NCI-H2107 treated with DMSO at 0.1 percent for 48 hours (cell line): ENCODE measurements around the gene FAM117A.
A peak's percentile ranks its signal among the peaks of the same experiment; 100 is the strongest.
"Not testable (repeated sequence)": the region's sequence is repeated elsewhere in the genome, so short reads cannot be mapped to it uniquely, and the experiment has no call there.

ENCODE experiments used
- DNase-seq: peaks from one replicate; lab custom pipeline; 2025; ENCODE audit not compliant: unreplicated experiment; lab: John Stamatoyannopoulos, UW

The FAM117A gene

DNA sequence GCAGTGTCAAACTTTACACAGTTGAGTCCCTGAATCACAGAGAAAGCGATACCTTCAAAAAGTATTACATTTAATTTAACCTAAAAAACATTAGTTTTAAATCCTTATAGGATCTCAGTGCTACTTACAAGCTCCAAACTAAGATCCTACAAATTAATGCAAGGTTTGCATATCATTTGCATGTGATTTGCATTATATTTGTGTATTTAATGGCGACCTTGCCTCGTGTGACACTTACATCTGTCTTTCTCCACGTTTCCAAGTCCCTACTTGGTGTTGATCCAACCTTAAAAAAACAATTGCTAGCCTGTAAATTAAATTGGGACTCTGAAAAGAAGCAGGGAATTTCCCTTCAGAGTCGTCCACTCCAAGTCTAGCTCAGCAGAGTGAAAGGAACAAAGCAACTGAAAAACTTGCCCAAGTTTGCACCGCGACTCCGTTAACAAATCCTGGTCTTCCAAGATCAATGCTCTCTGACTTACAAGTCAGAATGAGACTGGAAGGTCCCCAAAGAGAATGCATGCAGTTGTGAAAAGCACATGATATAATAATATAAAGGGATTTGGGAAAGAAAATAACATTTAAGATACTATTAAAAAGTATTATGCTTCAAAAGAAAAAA lies 739 bp upstream of the FAM117A start:
- no peak for DNase-seq

DNA sequence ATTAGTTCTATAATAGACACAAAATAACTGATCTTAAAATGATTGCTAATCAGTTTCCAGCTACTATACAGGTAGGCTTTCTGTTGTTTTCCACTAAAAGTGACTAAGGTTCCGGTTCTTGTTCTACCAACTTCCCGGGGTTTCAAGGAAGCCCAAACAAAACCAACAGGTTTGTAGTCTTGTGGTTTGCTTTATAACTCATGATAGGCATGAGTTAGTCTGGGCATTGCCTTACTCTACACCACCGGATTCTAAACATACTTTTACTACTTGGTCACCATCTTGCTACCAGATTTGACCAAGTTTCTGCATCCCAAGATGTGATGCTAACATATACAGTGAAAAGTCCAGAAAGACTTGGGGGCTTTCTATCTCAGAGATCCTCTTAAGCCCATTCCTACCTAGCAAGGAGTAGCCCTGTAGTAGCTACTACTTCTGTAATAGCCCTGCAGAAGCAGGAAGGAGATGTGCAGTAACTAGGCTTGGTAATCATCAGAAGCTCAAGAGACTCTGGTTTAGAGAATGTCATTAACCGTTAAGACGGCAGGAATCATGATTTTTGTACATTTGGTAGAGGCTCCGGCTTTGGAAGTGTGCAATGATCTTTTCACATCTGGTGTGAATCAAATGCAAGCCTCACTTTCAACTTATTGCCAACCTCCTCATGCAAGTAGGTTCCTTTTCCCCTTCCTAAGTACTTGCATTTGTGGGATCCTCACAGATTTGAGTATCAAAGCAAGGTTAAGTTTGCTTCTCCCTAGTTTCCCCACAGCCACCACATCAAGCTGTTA lies 1.6 kb downstream of the FAM117A start:
- no peak for DNase-seq

DNA sequence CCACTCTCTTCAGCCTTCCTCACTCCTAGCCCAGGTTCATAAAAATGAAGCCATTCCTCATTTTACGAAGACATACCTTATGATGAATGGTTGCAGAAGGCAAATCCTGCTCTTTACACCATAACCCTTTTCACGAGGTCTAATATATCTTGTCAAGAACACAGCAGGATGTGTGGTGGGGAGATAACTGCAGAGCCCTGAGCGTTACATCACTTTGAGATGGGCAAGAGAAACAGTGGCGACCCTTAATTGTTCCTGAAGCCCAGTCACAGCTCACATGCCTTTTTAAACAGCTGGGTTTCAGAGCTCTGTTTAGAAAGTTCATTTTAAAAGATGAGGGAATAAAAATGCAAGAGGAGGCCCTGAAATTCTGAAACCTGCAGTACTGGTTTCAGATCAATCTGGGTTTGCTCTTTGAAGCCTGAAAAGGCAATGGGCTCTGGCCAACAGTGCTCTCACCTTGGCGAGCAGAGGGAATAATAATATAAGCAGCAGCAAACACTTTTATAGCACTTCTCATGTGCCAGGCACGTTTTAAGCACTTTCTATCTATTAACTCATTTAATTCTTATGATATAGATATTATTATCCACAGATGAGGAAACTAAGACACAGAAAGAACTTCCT lies 2.9 kb downstream of the FAM117A start:
- DNase-seq = no peak

DNA sequence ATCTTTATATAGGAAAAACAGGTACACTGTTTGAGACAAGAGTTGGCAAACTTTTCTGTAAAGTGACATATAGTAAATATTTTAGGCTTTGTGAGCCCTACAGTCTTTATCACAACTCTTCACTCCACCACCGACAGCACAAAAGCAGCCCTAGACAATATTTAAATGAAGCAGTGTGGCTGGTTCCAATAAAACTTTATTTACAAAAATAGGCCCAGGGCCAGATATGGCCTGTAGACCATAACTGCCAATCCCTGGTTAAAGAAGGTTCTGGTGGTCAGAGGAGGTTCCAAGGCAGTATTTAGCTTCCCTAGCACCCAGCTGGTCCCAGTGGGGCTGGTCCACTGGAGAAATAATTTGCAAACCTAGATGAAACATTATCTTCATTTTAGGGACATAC lies 3.6 kb downstream of the FAM117A start:
- no peak for DNase-seq

DNA sequence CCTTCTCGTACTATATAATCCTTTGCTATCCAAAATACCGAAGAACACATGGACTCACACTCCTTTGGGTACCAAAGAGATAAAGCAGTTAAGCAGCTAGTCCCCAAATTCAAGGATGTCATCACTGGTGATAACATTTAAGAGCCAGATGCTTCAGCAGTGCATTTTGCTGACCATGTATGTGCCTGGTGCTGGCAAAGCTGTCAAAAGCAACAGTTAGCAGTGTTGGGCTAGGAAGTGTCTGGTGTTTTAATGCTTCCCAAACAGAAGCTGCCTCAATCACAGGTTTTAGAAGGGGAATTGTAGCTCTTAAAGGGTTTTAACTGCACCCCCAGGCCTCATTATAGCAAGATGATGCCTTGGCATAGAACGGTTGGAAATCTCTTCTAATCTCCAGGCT lies 4.7 kb downstream of the FAM117A start:
- no peak for DNase-seq

DNA sequence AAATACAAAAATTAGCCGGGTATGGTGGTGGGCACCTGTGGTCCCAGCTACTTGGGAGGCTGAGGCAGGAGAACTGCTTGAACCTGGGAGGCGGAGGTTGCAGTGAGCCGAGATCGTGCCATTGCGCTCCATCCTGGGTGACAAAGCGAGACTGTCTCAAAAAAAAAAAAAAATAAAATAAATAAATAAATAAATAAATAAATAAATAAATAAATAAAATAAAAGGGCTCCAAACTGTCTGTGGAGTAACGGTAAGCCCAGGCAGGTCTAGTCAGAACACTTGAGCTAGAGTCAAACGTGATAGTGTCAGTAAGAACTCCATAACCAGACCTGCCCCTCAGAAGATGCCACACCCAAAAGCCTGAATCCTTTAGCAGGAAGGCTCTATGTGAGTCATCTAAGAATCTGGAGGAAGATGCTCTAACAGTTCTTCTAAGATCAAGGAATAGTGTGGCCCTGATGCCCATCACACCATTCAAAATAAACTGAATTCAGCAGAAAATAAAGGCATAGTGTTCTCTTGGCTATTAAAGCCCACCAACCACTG lies 5.4 kb downstream of the FAM117A start:
- not testable (repeated sequence) for DNase-seq

DNA sequence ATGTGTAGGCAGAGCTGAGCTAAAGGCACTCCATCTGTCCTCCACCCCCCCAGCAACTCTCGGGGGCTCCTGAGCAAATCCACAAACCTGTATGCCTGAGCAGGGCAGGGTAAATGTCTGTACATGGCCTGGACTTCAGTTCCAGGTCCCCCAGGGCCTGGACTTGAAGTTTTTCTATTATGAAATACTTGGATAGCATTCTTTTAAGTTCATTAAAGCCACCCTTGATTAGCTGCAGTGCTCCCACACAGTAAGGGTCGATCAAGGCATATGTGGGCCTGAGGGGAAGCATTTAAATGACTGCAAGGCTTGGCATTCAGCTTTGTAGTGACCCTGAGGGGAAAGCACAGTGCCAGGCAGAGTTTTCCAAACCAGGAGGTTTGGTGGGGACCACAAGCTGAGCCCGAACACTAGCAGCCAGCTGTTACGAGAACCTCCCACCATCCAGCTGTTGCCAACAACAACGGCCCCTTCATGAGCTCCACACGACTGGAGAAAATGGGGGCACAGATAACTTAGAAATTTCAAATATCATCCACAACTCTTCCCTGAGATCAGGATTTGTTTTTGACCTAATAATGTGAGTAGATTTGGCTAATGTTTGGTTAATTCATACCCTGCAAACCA lies 6.7 kb downstream of the FAM117A start:
- no peak for DNase-seq

DNA sequence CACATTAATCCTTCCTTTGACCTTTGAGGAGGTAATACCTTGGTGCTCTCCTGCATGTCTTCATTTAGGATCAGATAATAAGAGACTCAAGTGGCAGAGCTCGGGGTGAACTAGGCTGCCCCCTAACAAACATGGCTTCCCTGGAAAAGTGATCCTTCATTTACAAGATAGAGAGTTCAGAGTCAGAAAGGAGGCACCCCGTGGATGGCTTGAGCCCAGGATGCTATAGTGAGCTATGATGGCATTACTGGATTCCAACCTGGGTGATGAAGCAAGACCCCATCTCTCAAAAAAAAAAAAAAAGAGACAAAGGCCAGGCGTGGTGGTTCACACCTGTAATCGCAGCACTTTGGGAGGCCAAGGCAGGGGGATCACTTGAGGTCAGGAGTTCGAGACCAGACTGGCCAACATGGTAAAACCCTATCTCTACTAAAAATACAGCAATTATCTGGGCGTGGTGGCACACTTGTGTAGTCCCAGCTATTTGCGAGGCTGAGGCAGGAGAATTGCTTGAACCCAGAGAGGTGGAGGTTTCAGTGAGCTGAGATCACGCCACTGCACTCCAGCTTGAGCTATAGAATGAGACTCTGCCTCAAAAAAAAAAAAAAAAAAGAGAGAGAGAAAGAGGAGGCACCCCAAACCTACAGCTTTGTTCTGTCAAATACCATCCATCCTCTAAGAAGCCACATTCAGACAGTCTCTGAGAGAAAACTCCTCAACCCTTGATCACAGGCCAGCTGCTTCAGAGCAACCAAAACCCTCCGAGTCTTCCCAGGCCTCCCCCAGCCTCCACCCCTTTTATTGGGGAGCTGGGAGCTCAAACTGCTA lies 7.4 kb downstream of the FAM117A start:
- DNase-seq = no peak

DNA sequence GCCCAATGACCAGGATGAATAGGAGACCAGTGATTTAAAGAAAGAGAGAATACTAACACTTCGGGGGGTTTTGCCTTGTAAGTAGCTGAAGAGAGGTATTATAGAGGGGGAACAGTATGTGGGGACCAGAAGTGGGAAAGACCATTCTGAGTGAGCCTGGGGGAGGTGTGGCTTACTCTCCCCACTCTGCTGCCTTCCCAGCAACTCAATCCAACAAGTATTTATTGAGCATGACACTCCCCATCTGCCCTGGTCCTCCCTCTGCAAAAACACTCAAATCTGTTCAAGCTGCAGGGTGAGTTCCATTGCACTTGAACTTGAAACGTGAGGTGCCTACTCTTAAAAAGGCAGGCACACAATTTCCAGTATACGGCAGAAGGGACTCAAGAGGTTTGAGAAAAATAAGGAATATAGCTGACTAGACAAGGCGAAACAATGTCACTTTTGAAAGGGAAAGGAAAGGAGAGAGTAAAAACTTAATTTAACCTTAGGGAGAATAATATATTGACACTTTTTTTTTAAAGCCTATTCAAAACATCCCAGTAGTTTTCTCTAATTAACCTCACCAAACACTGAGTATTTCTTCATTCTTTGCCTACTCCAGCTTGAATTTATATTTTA lies 8.2 kb downstream of the FAM117A start:
- no peak for DNase-seq

DNA sequence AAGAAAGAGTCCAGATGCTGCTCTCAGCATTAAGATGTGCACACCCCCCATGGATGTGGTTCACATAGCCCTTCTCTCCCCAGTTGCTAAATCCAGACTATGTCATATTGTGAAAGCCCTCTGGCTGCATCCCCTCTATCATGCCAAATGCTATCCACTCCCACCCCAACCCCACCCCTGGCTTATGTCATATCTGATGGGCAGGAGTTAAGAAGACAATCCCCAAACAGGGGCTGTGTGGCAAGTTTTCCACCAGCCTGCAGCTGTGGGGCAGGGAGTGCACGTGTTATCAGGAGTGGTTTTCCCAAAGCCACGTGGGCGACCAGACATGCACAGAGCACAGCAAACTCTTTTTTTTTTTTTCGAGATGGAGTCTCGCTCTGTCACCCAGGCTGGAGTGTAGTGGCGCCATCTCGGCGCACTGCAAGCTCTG lies 10.0 kb downstream of the FAM117A start:
- DNase-seq = no peak

DNA sequence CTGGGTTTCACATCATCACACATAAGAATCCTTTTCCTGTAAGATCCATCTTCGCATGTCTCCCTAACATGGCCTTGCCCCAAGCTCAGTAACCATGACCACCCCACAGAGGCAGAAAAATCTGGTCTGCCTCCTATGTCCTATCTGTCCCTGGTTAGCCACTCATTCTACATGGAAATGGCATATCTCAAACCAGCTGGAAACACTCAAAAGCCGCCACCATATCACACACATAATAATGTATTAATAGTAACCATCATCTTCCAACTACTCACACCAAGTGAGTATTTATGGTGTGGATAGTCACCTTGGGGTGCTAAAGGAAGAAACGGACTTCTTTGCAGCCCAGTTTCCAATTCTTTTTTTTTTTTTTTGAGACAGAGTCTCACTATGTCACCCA lies 11.4 kb downstream of the FAM117A start:
- no peak for DNase-seq

DNA sequence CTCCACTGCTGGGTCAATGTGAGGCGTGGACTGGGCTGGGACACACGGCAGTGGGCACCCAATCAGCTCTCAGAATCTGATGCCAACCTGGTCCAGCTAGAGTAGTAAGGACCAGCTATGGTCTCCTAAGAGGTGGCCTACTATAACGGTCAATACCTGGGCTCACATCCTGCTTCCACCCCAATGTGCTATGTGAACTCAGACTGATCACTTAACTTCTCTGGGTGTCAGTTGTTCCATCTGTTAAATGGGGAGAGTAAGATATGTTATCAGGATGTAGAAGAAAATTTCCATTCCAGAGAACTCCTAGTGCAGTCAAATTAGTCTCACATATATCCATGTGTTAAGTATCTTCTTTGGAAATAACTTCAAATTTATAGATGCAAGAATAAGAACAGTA lies 14.2 kb downstream of the FAM117A start:
- no peak for DNase-seq

DNA sequence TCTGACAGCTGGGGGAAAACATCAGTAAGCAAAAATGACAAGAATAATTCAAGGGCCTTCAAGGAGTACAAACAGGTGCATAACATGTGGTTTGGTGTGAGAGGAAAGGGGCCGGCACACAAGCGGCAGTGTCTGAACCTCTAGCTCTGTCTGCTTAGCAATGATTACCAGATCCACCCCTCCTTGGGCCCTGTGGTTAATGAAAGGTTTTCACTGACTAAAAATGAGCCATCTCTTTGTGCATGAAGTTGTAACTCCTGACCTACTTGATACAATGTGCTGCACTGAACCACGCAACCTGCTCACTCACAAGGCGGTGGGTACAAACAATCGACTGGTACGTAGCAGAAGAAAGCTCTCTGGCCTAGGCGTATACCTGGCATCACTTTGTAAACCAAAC lies 15.1 kb downstream of the FAM117A start:
- peak; percentile 53 for DNase-seq

DNA sequence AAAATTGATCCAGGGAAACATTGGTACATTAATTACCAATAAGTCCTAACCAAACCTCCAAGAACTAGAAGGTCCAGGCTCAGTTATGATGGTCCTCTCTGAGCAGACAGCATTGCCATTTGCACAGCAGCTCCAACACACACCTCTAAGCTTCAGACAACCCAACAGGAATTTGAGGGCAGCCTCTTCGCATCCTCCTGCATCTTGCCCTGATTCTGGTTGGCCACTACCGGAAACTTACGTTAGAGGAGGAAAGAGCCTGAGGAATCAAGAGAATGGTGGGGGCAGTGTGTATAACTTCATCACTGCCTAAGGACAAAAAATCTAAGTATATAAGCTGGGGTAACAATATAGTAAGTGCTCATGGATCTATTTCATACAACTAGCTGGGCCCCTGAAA lies 15.7 kb downstream of the FAM117A start:
- no peak for DNase-seq

DNA sequence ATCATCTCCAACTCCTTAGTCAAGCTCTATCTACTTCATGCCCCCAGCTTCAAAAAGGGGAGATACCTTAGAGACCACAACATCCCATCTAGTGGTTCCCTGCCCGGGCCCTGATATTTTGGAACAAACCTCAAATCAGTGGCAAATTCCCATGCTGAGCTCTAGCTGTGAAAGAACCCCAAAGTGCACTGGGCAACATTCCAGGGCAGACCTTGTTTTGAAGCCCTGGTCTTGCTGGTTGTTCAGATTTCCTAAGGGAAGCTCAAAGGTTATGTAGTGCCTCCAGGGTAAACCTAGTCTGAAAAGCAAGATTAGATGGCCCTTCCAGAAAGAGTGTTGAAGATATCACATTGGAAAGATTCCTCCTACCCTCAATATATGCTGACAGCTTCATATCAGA lies 16.3 kb downstream of the FAM117A start:
- no peak for DNase-seq

DNA sequence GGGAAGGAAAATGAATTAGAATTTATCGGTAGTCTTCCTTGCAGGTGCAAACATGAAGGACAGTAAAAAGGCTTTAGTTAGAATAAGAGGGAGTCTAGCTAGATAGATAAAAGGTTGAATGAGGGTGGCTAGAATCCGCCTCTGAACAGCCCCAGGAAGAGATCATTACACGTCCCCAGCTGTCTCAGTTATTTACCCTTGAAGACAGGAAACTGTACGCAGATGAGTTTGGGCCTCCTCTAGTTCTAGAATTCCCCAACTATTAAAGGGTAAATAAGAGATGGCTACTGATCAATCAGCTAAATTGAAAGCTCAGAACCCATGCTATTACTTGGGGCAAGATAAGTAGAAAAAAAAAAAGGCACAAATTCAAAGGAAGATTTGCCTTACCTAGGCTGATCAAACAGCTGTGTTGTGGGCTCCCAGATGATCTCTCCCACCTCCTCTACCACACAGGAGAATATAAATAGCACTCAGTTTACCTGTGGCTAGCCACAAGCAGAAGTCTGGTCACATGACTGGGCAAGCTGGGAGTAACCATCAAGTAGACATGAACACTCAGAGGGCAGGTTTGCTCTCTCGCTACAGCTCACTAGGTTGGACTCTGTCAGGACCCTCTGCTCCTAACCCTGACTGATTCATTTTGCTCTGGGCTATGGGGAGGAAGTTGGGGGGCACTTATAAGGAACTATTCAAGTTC lies 17.0 kb downstream of the FAM117A start:
- DNase-seq = peak; percentile 19

DNA sequence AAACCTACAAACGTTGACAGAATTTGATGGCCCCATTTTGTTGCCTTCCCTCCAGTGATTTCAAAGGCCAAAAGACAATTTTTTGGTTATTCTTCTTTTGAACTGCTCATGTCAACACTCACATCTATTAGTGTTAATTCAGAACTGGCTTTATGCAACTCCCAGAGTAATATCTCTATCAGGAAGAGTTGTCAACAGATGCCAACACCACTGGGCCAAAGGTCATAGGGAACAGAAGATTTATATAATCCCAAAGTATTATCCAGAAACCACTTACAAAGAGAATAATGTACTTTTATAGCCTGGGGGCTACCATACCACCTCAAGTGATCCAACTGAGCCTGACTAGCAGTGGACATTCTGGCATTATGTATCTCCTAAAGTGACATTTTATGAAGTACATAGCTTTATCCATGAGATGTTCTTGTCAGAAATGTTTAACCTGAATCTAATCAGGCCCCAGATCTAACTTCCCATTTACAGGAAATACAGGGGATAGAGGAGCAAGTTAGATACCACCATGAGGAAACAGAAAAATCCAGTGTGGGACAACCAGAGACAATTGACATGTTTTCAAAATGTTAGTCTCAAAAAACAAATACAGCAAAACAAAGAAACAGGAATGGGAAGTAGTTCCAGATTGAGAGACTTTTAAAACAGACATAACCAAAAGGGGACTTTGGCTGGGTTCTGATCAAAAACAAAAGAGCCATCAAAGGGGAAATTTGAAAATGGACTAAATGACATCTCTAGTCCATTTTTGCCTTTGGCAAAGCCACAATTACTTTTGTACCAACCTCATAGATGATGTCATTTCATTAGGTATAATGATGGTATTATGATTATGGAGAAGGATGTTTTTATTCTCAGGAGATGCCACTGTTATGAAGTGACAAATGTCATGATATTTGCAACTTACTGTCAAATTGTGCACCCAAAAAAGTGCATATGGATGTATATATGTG lies 18.5 kb downstream of the FAM117A start:
- DNase-seq = no peak

DNA sequence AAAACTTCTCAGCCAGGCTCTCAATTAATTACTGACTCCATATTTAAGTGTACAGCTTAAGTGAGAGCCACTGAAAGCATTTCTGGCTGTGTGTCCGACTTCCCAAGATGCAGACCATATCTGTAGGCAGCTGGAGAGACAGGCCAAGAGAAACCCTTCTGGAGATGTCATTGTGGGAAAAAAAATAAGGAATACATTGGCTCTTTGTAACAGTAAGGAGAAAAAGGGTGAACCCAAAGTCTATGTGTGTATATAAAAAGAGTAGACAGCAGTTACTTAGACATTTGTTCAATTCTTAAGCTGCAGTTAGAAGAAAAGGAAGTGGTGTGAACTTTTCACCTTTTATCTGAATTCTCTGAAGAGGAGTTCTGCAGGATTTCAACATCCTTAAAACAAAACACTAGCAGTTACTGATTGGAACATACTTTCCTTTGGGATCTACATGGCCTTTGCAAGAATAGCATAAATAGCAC lies 21.7 kb downstream of the FAM117A start:
- no peak for DNase-seq
